Measurements from ENCODE around the gene CPA2. TPM values are rescaled to one million over a fixed set of nuclear protein-coding genes. Genes with fewer than 3 reads are reported as not detected.

Gene CPA2
- total and polyA plus RNA-seq, 4 experiments from 2014 or later: not detected

GRCh38 chr7:130293521-130293920 is 26.9 kb downstream of the CPA2 start:
- ChIA-PET CTCF (ENCODE audit: partially characterized antibody) (interaction anchor here (1.0 to 1.8 kb wide), 3 partner anchors 10 to 50 kb away, joined by 3 to 4 read pairs (median 3); no protein-coding TSS in a partner anchor), POLR2A (ENCODE audit: partially characterized antibody) (no interaction called here)
- H3K27me3 ChIP-seq (ENCODE audit: insufficient read depth, low read length): no peaks in the 10 kb centered on the region
- H3K27ac Mint-ChIP-seq: no peak overlapping the region
- DNase-seq: no peak
- no peaks in the 10 kb centered on the region for H3K36me3 ChIP-seq (ENCODE audit: insufficient read depth, low read length)
- peaks cover 1 to 4% of the 10 kb centered on the region in 2 donors for H3K27me3 Mint-ChIP-seq
- H3K9me3 ChIP-seq (ENCODE audit: control insufficient read depth in 1 of 2, low read length in 2 of 2): no peaks in the 10 kb centered on the region
- H3K36me3 Mint-ChIP-seq: no peaks in the 10 kb centered on the region
- no peak overlapping the region for H3K4me3 Mint-ChIP-seq
- no peak overlapping the region for H3K27ac ChIP-seq (ENCODE audit: low read depth, low read length)
- peaks cover 0 to 2% (median 0%) of the 10 kb centered on the region in 8 donors for H3K9me3 Mint-ChIP-seq
- peaks cover 0 to 1% (median 0%) of the 10 kb centered on the region in 4 donors for H3K4me1 Mint-ChIP-seq
- H3K4me3 ChIP-seq (ENCODE audit: low read length in 2 of 2): no peak overlapping the region
- no peaks in the 10 kb centered on the region for H3K4me1 ChIP-seq (ENCODE audit: insufficient read depth, low read length)
- intact Hi-C loops (cut with micrococcal nuclease): no loop called here

GRCh38 chr7:130294314-130294713 is 27.7 kb downstream of the CPA2 start:
- intact Hi-C loops (cut with micrococcal nuclease): no loop called here
- Mint-ChIP-seq H3K36me3 (no peaks in the 10 kb centered on the region), H3K9me3 (peaks cover 0 to 2% (median 0%) of the 10 kb centered on the region in 8 donors), H3K27me3 (peaks cover 1 to 4% of the 10 kb centered on the region in 2 donors), H3K27ac (no peak overlapping the region), H3K4me3 (no peak overlapping the region), H3K4me1 (peaks cover 0 to 1% (median 0%) of the 10 kb centered on the region in 4 donors)
- no peak overlapping the region for H3K4me3 ChIP-seq (ENCODE audit: low read length in 2 of 2)
- H3K36me3 ChIP-seq (ENCODE audit: insufficient read depth, low read length): no peaks in the 10 kb centered on the region
- H3K27ac ChIP-seq (ENCODE audit: low read depth, low read length): no peak overlapping the region
- H3K9me3 ChIP-seq (ENCODE audit: control insufficient read depth in 1 of 2, low read length in 2 of 2): no peaks in the 10 kb centered on the region
- CTCF ChIA-PET (ENCODE audit: partially characterized antibody): interaction anchor here (1.3 to 1.8 kb wide), 2 partner anchors 9 to 11 kb away, joined by 3 to 4 read pairs; no protein-coding TSS in a partner anchor
- no peak for DNase-seq
- no peaks in the 10 kb centered on the region for H3K27me3 ChIP-seq (ENCODE audit: insufficient read depth, low read length)
- no peaks in the 10 kb centered on the region for H3K4me1 ChIP-seq (ENCODE audit: insufficient read depth, low read length)
- POLR2A ChIA-PET (ENCODE audit: partially characterized antibody): no interaction called here

DNA sequence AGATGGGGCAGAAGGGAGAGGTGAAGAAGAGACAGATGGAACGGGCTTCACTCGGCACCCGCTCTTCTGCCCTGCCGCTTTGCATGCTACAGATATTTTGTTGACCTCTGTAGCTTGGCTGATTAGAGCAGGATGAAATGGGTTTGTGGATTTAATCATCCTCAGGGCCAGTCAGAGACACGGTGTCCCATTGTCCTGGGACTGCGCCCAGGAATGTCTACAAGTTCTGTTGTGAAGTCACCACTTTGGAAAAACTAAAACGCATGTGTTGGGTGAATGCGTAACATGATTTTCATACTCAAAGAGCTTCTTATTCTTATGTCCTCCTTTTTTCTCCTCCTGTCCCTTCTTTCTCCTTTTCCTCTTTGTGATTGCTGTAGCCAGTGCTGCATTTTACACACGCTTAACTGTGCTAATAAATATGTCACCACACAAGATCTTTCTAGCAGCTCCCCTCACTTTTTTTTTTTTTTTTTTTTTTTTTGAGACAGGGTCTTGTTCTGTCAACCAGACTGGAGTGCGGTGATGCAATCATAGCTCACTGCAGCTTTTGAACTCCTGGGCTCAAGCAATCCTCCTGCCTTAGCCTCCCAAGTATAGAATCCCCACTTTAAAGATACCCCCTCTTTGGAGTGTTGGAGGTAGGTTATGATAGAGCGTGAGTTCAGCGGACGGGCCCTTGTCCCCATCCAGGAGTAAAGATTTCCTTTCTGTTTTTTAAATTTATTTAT is 29.7 kb downstream of the CPA2 start:
- H3K9me3 Mint-ChIP-seq: peaks cover 0 to 2% (median 0%) of the 10 kb centered on the region in 8 donors

GRCh38 chr7:130297628-130298543 is 31.2 kb downstream of the CPA2 start:
- POLR2A ChIA-PET (ENCODE audit: partially characterized antibody): no interaction called here
- no peak for DNase-seq
- Mint-ChIP-seq H3K36me3 (no peaks in the 10 kb centered on the region), H3K27ac (no peak overlapping the region), H3K4me3 (no peak overlapping the region), H3K27me3 (peaks cover 4 to 6% of the 10 kb centered on the region in 2 donors), H3K9me3 (peaks cover 0 to 2% (median 0%) of the 10 kb centered on the region in 8 donors), H3K4me1 (peaks cover 0 to 1% (median 0%) of the 10 kb centered on the region in 4 donors)
- no peak overlapping the region for H3K27ac ChIP-seq (ENCODE audit: low read depth, low read length)
- no peaks in the 10 kb centered on the region for H3K9me3 ChIP-seq (ENCODE audit: control insufficient read depth in 1 of 2, low read length in 2 of 2)
- no peaks in the 10 kb centered on the region for H3K4me1 ChIP-seq (ENCODE audit: insufficient read depth, low read length)
- no peaks in the 10 kb centered on the region for H3K27me3 ChIP-seq (ENCODE audit: insufficient read depth, low read length)
- no peak overlapping the region for H3K4me3 ChIP-seq (ENCODE audit: low read length in 2 of 2)
- intact Hi-C loops (cut with micrococcal nuclease): no loop called here
- CTCF ChIA-PET (ENCODE audit: partially characterized antibody): no interaction called here
- H3K36me3 ChIP-seq (ENCODE audit: insufficient read depth, low read length): no peaks in the 10 kb centered on the region

More for the DNA sequence above, 29.7 kb downstream of the CPA2 start:
- Histone ChIP-seq H3K9me3 (ENCODE audit: control insufficient read depth in 1 of 2, low read length in 2 of 2) (no peaks in the 10 kb centered on the region), H3K36me3 (ENCODE audit: insufficient read depth, low read length) (no peaks in the 10 kb centered on the region), H3K27ac (ENCODE audit: low read depth, low read length) (no peak overlapping the region), H3K4me3 (ENCODE audit: low read length in 2 of 2) (no peak overlapping the region), H3K4me1 (ENCODE audit: insufficient read depth, low read length) (no peaks in the 10 kb centered on the region), H3K27me3 (ENCODE audit: insufficient read depth, low read length) (no peaks in the 10 kb centered on the region)
- H3K27ac Mint-ChIP-seq: no peak overlapping the region
- H3K4me1 Mint-ChIP-seq: peaks cover 0 to 1% (median 0%) of the 10 kb centered on the region in 4 donors
- peaks cover 4 to 6% of the 10 kb centered on the region in 2 donors for H3K27me3 Mint-ChIP-seq
- H3K36me3 Mint-ChIP-seq: no peaks in the 10 kb centered on the region
- no peak for DNase-seq
- POLR2A ChIA-PET (ENCODE audit: partially characterized antibody): no interaction called here
- H3K4me3 Mint-ChIP-seq: no peak overlapping the region
- intact Hi-C loops (cut with micrococcal nuclease): no loop called here
- CTCF ChIA-PET (ENCODE audit: partially characterized antibody): interaction anchor here (1.6 kb wide), 1 partner anchor 11 kb away, joined by 4 read pairs; no protein-coding TSS in a partner anchor

GRCh38 chr7:130298544-130299326 is 32.1 kb downstream of the CPA2 start:
- Histone ChIP-seq H3K4me1 (ENCODE audit: insufficient read depth, low read length) (no peaks in the 10 kb centered on the region), H3K9me3 (ENCODE audit: control insufficient read depth in 1 of 2, low read length in 2 of 2) (no peaks in the 10 kb centered on the region), H3K36me3 (ENCODE audit: insufficient read depth, low read length) (no peaks in the 10 kb centered on the region), H3K27ac (ENCODE audit: low read depth, low read length) (no peak overlapping the region), H3K27me3 (ENCODE audit: insufficient read depth, low read length) (no peaks in the 10 kb centered on the region), H3K4me3 (ENCODE audit: low read length in 2 of 2) (no peak overlapping the region)
- CTCF ChIA-PET (ENCODE audit: partially characterized antibody): no interaction called here
- intact Hi-C loops (cut with micrococcal nuclease): no loop called here
- no peak for DNase-seq
- Mint-ChIP-seq H3K9me3 (no peaks in the 10 kb centered on the region), H3K27ac (no peak overlapping the region), H3K4me1 (no peaks in the 10 kb centered on the region), H3K27me3 (peaks cover 4 to 6% of the 10 kb centered on the region in 2 donors), H3K4me3 (no peak overlapping the region), H3K36me3 (no peaks in the 10 kb centered on the region)
- POLR2A ChIA-PET (ENCODE audit: partially characterized antibody): no interaction called here

GRCh38 chr7:130299866-130300265 is 33.2 kb downstream of the CPA2 start:
- Mint-ChIP-seq H3K27ac (no peak overlapping the region), H3K27me3 (peaks cover 6% of the 10 kb centered on the region in 2 donors), H3K9me3 (no peaks in the 10 kb centered on the region), H3K36me3 (no peaks in the 10 kb centered on the region), H3K4me1 (no peaks in the 10 kb centered on the region), H3K4me3 (no peak overlapping the region)
- DNase-seq: no peak
- Histone ChIP-seq H3K4me3 (ENCODE audit: low read length in 2 of 2) (no peak overlapping the region), H3K9me3 (ENCODE audit: control insufficient read depth in 1 of 2, low read length in 2 of 2) (no peaks in the 10 kb centered on the region), H3K27ac (ENCODE audit: low read depth, low read length) (no peak overlapping the region), H3K36me3 (ENCODE audit: insufficient read depth, low read length) (no peaks in the 10 kb centered on the region), H3K27me3 (ENCODE audit: insufficient read depth, low read length) (no peaks in the 10 kb centered on the region), H3K4me1 (ENCODE audit: insufficient read depth, low read length) (no peaks in the 10 kb centered on the region)
- POLR2A ChIA-PET (ENCODE audit: partially characterized antibody): no interaction called here
- CTCF ChIA-PET (ENCODE audit: partially characterized antibody): interaction anchor here (0.7 kb wide), 1 partner anchor 123 kb away, joined by 4 read pairs; no protein-coding TSS in a partner anchor
- intact Hi-C loops (cut with micrococcal nuclease): no loop called here
